GM18508 (cell line): Measurements from ENCODE around the gene HIF1A.
"Not testable (repeated sequence)": the region's sequence is repeated elsewhere in the genome, so short reads cannot be mapped to it uniquely, and the experiment has no call there.

Experiments
- ATAC-seq: cut with Tn5 transposase; IDR thresholded peaks from one replicate; pipeline ENCODE4 v1.9.1; 2021; ENCODE audit warnings: moderate number of reproducible peaks; ENCODE audit not compliant: insufficient read depth, unreplicated experiment

The HIF1A gene

GRCh38 chr14:61705017-61705416 is 9.7 kb downstream of the HIF1A start:
- no peak for ATAC-seq

GRCh38 chr14:61706096-61706690 is 10.9 kb downstream of the HIF1A start:
- ATAC-seq = no peak

- ATAC-seq = not testable (repeated sequence)
Observed at GRCh38 chr14:61707774-61708173, 12.5 kb downstream of the HIF1A start.

- ATAC-seq = not testable (repeated sequence)
Observed at GRCh38 chr14:61708693-61709092, 13.4 kb downstream of the HIF1A start.

GRCh38 chr14:61710853-61711817 is 15.8 kb downstream of the HIF1A start:
- no peak for ATAC-seq

GRCh38 chr14:61712137-61712536 is 16.8 kb downstream of the HIF1A start:
- no peak for ATAC-seq

- no peak for ATAC-seq
Observed at GRCh38 chr14:61713724-61714437, 18.6 kb downstream of the HIF1A start.

- ATAC-seq = no peak
Observed at GRCh38 chr14:61716956-61717355, 21.6 kb downstream of the HIF1A start.

GRCh38 chr14:61718039-61718438 is 22.7 kb downstream of the HIF1A start:
- no peak for ATAC-seq

GRCh38 chr14:61719344-61720293 is 24.3 kb downstream of the HIF1A start:
- no peak for ATAC-seq

GRCh38 chr14:61720294-61720661 is 25.0 kb downstream of the HIF1A start:
- no peak for ATAC-seq

GRCh38 chr14:61720741-61721140 is 25.4 kb downstream of the HIF1A start:
- no peak for ATAC-seq

- no peak for ATAC-seq
Observed at GRCh38 chr14:61724133-61724532, 28.8 kb downstream of the HIF1A start.

GRCh38 chr14:61726778-61727658 is 31.7 kb downstream of the HIF1A start:
- ATAC-seq = no peak

GRCh38 chr14:61730756-61731373 is 35.6 kb downstream of the HIF1A start:
- ATAC-seq = no peak

GRCh38 chr14:61733972-61734371 is 38.7 kb downstream of the HIF1A start:
- no peak for ATAC-seq

- ATAC-seq = no peak
Observed at GRCh38 chr14:61736751-61737150, 41.4 kb downstream of the HIF1A start.

GRCh38 chr14:61737915-61738314 is 42.6 kb downstream of the HIF1A start:
- ATAC-seq = no peak

- no peak for ATAC-seq
Observed at GRCh38 chr14:61739133-61739532, 43.8 kb downstream of the HIF1A start.
